ENCODE measurements around the gene RGS6.

GRCh38 chr14:72017290-72017689 lies 85.1 kb downstream of the RGS6 start:
- TF ChIP-seq CTCF (IDR thresholded peaks at IDR 0.05; ENCODE audit: low read depth, low read length, poor library complexity, severe bottlenecking) (no peak), EZH2phosphoT487 (IDR thresholded peaks at IDR 0.05; ENCODE audit: borderline replicate concordance, low read length) (no peak)

All from DOHH2 (cell line).